ENCODE measurements around the gene SMARCAD1.

SMARCAD1 gene

DNA sequence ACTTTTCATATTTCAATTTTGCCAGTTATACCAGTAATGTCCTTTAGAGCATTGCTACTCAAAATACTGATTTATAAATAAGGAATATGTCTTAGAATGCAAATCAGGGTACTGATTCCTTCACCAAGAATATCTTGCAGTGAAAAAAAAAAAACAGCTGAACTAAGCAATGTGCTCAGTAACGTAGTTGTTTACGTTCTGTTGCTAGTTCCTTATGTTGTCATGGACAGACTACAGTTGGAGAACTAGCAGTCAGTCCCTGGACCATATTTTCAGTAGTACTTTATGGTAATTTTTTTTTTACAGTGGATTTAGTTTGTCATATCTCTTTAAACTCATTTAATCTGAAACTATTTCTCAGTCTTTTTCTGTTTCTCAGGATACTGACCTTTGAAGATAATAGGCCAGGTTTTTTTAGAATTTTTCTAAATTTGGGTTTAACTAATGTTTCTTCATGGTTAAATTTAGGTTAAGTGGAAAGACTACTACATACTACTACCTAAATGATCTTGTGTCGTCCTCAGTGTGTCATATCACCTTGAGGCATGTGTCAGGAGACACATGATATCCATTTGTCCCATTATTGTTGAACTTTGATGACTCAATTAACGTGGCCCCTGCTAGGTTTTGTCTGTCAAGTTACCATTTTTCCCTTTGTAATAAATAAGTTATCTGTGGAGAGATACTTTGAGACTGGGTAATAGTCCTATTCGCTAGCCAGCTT lies 21.0 kb downstream of the SMARCAD1 start:
- TF ChIP-seq TCF12 (IDR thresholded peaks at IDR 0.05; ENCODE audit: low read depth) (no peak), FOXM1 (IDR thresholded peaks at IDR 0.05; ENCODE audit: borderline replicate concordance, low read depth) (no peak), ZBTB7A (IDR thresholded peaks at IDR 0.05; ENCODE audit: low read depth) (no peak), CEBPB (IDR thresholded peaks at IDR 0.05) (no peak), TEAD4 (IDR thresholded peaks at IDR 0.05) (no peak), CREB1 (IDR thresholded peaks at IDR 0.05; ENCODE audit: low read depth) (no peak), YY1 (IDR thresholded peaks at IDR 0.05; ENCODE audit: low read depth) (no peak), RAD21 (IDR thresholded peaks at IDR 0.05; ENCODE audit: low read depth) (no peak), EGR1 (IDR thresholded peaks at IDR 0.05) (no peak), NFIC (IDR thresholded peaks at IDR 0.05) (no peak), TAF1 (IDR thresholded peaks at IDR 0.05; ENCODE audit: low read depth) (no peak), EP300 (IDR thresholded peaks at IDR 0.05; ENCODE audit: borderline replicate concordance) (no peak)
- TF ChIP-seq, protein P1, sequence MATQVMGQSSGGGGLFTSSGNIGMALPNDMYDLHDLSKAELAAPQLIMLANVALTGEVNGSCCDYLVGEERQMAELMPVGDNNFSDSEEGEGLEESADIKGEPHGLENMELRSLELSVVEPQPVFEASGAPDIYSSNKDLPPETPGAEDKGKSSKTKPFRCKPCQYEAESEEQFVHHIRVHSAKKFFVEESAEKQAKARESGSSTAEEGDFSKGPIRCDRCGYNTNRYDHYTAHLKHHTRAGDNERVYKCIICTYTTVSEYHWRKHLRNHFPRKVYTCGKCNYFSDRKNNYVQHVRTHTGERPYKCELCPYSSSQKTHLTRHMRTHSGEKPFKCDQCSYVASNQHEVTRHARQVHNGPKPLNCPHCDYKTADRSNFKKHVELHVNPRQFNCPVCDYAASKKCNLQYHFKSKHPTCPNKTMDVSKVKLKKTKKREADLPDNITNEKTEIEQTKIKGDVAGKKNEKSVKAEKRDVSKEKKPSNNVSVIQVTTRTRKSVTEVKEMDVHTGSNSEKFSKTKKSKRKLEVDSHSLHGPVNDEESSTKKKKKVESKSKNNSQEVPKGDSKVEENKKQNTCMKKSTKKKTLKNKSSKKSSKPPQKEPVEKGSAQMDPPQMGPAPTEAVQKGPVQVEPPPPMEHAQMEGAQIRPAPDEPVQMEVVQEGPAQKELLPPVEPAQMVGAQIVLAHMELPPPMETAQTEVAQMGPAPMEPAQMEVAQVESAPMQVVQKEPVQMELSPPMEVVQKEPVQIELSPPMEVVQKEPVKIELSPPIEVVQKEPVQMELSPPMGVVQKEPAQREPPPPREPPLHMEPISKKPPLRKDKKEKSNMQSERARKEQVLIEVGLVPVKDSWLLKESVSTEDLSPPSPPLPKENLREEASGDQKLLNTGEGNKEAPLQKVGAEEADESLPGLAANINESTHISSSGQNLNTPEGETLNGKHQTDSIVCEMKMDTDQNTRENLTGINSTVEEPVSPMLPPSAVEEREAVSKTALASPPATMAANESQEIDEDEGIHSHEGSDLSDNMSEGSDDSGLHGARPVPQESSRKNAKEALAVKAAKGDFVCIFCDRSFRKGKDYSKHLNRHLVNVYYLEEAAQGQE (IDR thresholded peaks at IDR 0.05; ENCODE audit: low read depth) = no peak
- TF ChIP-seq, protein P2, sequence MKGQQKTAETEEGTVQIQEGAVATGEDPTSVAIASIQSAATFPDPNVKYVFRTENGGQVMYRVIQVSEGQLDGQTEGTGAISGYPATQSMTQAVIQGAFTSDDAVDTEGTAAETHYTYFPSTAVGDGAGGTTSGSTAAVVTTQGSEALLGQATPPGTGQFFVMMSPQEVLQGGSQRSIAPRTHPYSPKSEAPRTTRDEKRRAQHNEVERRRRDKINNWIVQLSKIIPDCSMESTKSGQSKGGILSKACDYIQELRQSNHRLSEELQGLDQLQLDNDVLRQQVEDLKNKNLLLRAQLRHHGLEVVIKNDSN (IDR thresholded peaks at IDR 0.05) = no peak
- TF ChIP-seq, protein P3, sequence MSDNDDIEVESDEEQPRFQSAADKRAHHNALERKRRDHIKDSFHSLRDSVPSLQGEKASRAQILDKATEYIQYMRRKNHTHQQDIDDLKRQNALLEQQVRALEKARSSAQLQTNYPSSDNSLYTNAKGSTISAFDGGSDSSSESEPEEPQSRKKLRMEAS (IDR thresholded peaks at IDR 0.05) = no peak

DNA sequence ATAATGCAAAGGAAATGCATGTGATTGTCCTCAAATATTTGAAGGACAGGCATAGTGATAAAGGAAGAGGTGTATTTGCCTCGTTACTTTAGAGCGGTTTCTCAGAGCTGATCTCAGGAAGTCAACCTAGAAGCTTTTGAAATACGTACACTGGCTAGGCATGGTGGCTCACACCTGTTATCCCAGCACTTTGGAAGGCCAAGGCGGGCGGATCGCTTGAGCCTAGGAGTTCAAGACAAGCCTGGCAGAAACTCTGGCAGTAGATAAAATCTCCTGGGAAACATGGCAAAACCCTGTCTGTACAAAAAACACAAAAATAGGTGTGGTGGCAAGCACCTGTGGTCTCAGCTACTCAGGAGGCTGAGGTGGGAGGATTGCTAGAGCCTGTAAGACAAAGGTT lies 24.9 kb downstream of the SMARCAD1 start:
- TF ChIP-seq RAD21 (IDR thresholded peaks at IDR 0.05; ENCODE audit: low read depth) = no peak
- TF ChIP-seq CEBPB (IDR thresholded peaks at IDR 0.05) = no peak
- TF ChIP-seq TAF1 (IDR thresholded peaks at IDR 0.05; ENCODE audit: low read depth) = no peak

DNA sequence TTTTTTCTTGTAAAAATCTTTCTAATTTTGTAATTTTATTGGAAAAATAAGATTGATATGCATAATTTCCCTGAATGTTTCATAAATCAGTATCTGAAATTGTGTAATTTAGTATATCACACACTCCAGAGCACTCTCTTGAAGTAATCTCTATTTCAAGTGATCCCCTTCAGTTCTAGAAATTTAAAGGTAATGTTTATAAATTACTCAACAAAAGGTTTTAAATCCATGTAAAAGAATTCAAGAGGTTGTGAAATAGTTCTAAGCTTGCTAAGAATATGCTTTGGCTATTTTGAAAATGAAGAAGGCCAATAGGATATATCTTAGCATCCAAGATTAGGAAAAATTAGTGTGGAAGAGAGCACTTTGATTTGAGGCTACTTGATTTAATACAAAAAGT lies 28.2 kb downstream of the SMARCAD1 start:
- TF ChIP-seq, protein P1 (IDR thresholded peaks at IDR 0.05; ENCODE audit: low read depth) = no peak
- TF ChIP-seq EGR1 (IDR thresholded peaks at IDR 0.05) (no peak), TEAD4 (IDR thresholded peaks at IDR 0.05) (no peak)

DNA sequence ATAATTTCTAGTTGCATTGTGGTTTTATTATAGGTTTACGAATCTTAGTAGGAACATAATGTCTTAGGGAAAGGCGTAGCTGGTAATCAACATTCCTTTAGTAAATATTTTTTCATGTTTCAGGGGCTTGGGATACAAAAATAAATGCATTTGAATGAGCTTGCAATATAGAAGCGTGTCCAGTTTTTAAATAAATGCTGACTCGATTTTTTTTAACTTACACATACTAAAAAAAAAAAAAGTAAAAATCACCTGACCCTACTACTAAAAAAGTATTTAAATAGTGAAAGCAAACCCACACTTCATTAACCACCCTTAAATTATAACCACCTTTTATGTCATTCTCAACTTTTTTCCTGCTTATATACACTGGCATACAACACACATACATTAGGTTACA lies 29.6 kb downstream of the SMARCAD1 start:
- TF ChIP-seq EGR1 (IDR thresholded peaks at IDR 0.05) (no peak), TEAD4 (IDR thresholded peaks at IDR 0.05) (no peak), TCF12 (IDR thresholded peaks at IDR 0.05; ENCODE audit: low read depth) (no peak), CREB1 (IDR thresholded peaks at IDR 0.05; ENCODE audit: low read depth) (no peak), TAF1 (IDR thresholded peaks at IDR 0.05; ENCODE audit: low read depth) (no peak), CEBPB (IDR thresholded peaks at IDR 0.05) (no peak), EP300 (IDR thresholded peaks at IDR 0.05; ENCODE audit: borderline replicate concordance) (no peak), RAD21 (IDR thresholded peaks at IDR 0.05; ENCODE audit: low read depth) (no peak)

DNA sequence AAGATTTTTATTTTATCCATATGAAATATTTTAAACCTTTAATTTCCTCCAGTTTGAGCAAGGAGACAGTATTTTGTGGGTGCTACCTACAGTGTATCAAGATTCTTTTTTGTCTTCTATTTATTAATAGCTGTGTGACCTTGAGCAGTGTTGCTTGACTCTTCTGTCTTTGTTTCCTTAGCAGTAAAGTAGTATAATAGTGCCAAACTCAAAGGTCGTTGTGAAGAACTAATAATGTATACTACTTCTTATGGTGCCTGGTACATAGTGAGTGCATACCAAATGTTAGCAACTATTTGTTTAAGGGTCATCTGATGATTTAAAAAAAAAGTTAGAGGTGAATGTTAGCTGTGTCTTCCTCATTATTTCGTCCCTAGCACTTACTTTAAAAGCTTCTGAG lies 30.5 kb downstream of the SMARCAD1 start:
- TF ChIP-seq ZBTB7A (IDR thresholded peaks at IDR 0.05; ENCODE audit: low read depth) (no peak), FOXM1 (IDR thresholded peaks at IDR 0.05; ENCODE audit: borderline replicate concordance, low read depth) (no peak)

DNA sequence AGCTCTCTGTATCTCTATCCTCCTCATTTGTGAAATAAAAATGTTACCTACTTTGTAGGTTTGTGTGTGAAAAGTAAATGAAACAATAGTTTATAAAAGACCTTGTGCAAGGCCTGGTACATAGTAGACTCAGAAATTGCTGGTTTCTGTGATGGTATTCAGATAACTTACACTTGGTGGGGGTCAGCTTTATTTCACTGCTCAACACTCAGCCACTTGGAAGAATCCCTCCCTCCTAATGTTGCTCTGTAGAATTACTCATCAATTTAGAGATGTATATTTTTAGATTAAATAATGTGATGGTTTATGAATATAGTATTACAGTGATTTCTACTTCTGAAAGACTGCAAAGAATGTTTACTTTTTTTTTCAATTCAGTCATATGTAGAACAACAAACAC lies 32.7 kb downstream of the SMARCAD1 start:
- TF ChIP-seq EP300 (IDR thresholded peaks at IDR 0.05; ENCODE audit: borderline replicate concordance) = no peak
- TF ChIP-seq, protein P2 (IDR thresholded peaks at IDR 0.05) = no peak
- TF ChIP-seq TCF12 (IDR thresholded peaks at IDR 0.05; ENCODE audit: low read depth) = no peak
- no peak for TF ChIP-seq TAF1 (IDR thresholded peaks at IDR 0.05; ENCODE audit: low read depth)
- TF ChIP-seq FOXM1 (IDR thresholded peaks at IDR 0.05; ENCODE audit: borderline replicate concordance, low read depth) = no peak
- no peak for TF ChIP-seq CREB1 (IDR thresholded peaks at IDR 0.05; ENCODE audit: low read depth)
- TF ChIP-seq, protein P1 (IDR thresholded peaks at IDR 0.05; ENCODE audit: low read depth) = no peak
